Transverse colon (tissue), 4 donors: Measurements from ENCODE around the gene CFAP92. TPM values are rescaled to one million over a fixed set of nuclear protein-coding genes. Genes with fewer than 3 reads are reported as not detected.

Experiments used
- DNase-seq: peaks from one replicate; pipeline ENCODE4 v3.0.0-alpha.2; 2019
- H3K27ac ChIP-seq, 4 donors: fragments of 200-600 bp; sonication (generic); 2 replicates each; pipeline ENCODE4 v1.5.1; 2016 to 2018; ENCODE audit warnings: inconsistent platforms in 4 of 4
- H3K27me3 ChIP-seq: fragments of 200-600 bp; sonication (generic); 2 replicates; pipeline ENCODE4 v1.5.1; 2017; ENCODE audit warnings: inconsistent platforms
- H3K36me3 ChIP-seq, 4 donors: fragments of 200-600 bp; sonication (generic); 2 replicates each; pipeline ENCODE4 v1.5.1; 2017 to 2019; ENCODE audit warnings: inconsistent platforms in 4 of 4
- H3K4me1 ChIP-seq, 4 donors: fragments of 200-600 bp; sonication (generic); 2 replicates each; pipeline ENCODE4 v1.5.1; 2017 to 2020; ENCODE audit warnings: inconsistent platforms in 4 of 4
- H3K4me3 ChIP-seq, 4 donors: fragments of 200-600 bp; sonication (generic); 1 replicate in 1 of 4; 2 replicates in 3 of 4; pipeline versions ENCODE4 v1.5.1 to v1.6.1; 2017 to 2019; ENCODE audit warnings: inconsistent platforms in 4 of 4
- H3K9me3 ChIP-seq, 2 donors: fragments of 200-600 bp; sonication (generic); 2 replicates each; pipeline ENCODE4 v1.5.1; 2017 to 2019; ENCODE audit warnings: inconsistent platforms in 2 of 2
- CTCF ChIP-seq, 5 experiments: fragments of 200-600 bp in 3 of 5; fragments of 450-650 bp in 2 of 5; sonication (generic) in 3 of 5; IDR thresholded peaks; 1 replicate in 2 of 5; 2 replicates in 3 of 5; pipeline ENCODE4 v1.5.1; 2016 to 2017; ENCODE audit warnings: antibody characterized with exemption in 5 of 5, inconsistent platforms in 3 of 5, mild to moderate bottlenecking in 2 of 5, moderate library complexity in 1 of 5
- EP300 ChIP-seq: sonication (generic); formaldehyde crosslinking; IDR thresholded peaks from one replicate; pipeline ENCODE4 v1.6.1; 2017; ENCODE audit warnings: antibody characterized with exemption, low read depth
- POLR2A ChIP-seq: fragments of 450-650 bp; IDR thresholded peaks from one replicate; pipeline ENCODE4 v1.6.1; 2016; ENCODE audit warnings: antibody characterized with exemption, mild to moderate bottlenecking, moderate library complexity
- POLR2AphosphoS5 ChIP-seq, 3 donors: sonication (generic); formaldehyde crosslinking; IDR thresholded peaks; one replicate each; pipeline ENCODE4 v1.6.1; 2016; ENCODE audit warnings: antibody characterized with exemption in 3 of 3
- WGBS, 2 donors: methylation state at CpG; one replicate each; pipeline ENCODE4 v1.1.5; 2018; ENCODE audit warnings: low coverage in 1 of 2; 5-methylcytosine and 5-hydroxymethylcytosine counted together
- in situ Hi-C, 4 donors: fragments of 200-750 bp; cut with MboI; loops; one replicate each; pipeline versions ENCODE4 v1.15.0 to v1.15.1; 2017; ENCODE audit warnings: low sequenced_read_pairs in 3 of 4, low pct_ligation_motif_present in 1 of 4, low pct_unique_long_range_greater_than_20kb in 1 of 4
- intact Hi-C: fragments of 100-400 bp; cut with DNase I; formaldehyde crosslinking; loops from one replicate; pipeline ENCODE4 v1.15.1; 2023; ENCODE audit warnings: low total_unique reads
- total RNA-seq, 4 donors: library from RNA; depleted of rRNA; stranded (reverse); fragments of >200 nt; gene quantifications; one replicate each; pipeline ENCODE4 v1.1.0, GENCODE V29; 2016

CFAP92 gene
- total RNA-seq, 4 donors from 2014 or later = 0.95 to 1.2 TPM; not detected in 2

DNA sequence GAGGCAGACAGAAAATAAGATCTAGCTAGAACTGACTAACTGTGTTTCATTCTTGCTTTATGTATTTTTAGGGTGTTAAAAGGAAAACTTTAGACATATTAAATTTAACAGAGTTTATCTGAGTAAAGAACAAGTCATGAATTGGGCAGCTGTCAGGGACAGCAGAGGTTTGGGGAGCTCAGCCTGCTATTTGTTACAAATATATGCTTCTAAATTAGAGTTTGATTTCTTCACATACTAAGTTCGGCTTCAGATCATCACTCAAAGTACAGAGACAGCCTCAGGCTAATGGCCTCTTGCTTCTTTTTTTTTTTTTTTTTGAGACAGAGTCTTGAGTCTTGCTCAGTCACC lies 29.1 kb upstream of the CFAP92 start:
- H3K9me3 ChIP-seq = no peaks in the 10 kb centered on the region
- no peak for TF ChIP-seq POLR2AphosphoS5 (IDR thresholded peaks at IDR 0.05)
- TF ChIP-seq POLR2A = no peak
- no peak for TF ChIP-seq EP300
- TF ChIP-seq CTCF (IDR thresholded peaks at IDR 0.05) = no peak
- H3K36me3 ChIP-seq = no peaks in the 10 kb centered on the region
- no peak overlapping the region for H3K4me3 ChIP-seq
- in situ Hi-C loops = no loop called here
- 62 to 67% methylated on average over 1 of the region's 1 CpG for WGBS, 2 donors
- H3K4me1 ChIP-seq = peaks cover 0 to 18% (median 14%) of the 10 kb centered on the region in 4 donors
- intact Hi-C loops = no loop called here
- no peaks in the 10 kb centered on the region for H3K27me3 ChIP-seq
- DNase-seq = no peak
- H3K27ac ChIP-seq = peak overlapping the region; percentile 51 to 71 (median 64)

GRCh38 chr3:129022114-129023007 lies 28.5 kb upstream of the CFAP92 start:
- Histone ChIP-seq H3K4me3 (no peak overlapping the region), H3K9me3 (no peaks in the 10 kb centered on the region), H3K27me3 (no peaks in the 10 kb centered on the region), H3K27ac (peak overlapping the region; percentile 51 to 71 (median 64)), H3K36me3 (no peaks in the 10 kb centered on the region), H3K4me1 (peaks cover 3 to 19% (median 18%) of the 10 kb centered on the region in 4 donors)
- intact Hi-C loops = no loop called here
- in situ Hi-C loops = no loop called here
- peak; percentile 67 for DNase-seq
- no peak for TF ChIP-seq POLR2A
- no peak for TF ChIP-seq EP300
- peak; percentile 87 to 95 (median 93) for TF ChIP-seq POLR2AphosphoS5 (IDR thresholded peaks at IDR 0.05)
- no peak for TF ChIP-seq CTCF (IDR thresholded peaks at IDR 0.05)
- 67% methylated on average over 14 of the region's 15 CpGs; no CpG with 5 or more reads in 1 of the 2 donors for WGBS, 2 donors

DNA sequence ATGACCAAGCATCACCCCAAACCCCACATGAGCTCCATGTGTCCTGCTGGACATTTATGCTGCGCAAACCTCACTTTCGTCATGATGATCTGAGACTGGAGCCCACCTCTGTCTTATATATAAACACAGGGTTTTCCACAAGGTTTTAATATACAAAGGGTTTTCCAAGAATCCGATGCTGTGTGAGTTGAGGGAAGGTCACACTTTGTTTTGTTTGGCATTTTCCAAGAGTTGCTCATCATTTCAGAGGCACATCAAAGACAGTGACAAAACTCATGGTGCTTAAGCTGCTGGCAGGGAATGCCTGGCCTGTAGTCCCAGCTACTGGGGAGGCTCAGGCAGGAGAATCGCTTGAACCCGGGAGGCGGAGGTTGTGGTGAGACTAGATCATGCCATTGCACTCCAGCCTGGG lies 27.3 kb upstream of the CFAP92 start:
- WGBS, 2 donors = 80% methylated on average over 6 of the region's 6 CpGs; no CpG with 5 or more reads in 1 of the 2 donors
- DNase-seq = no peak
- Histone ChIP-seq H3K27me3 (no peaks in the 10 kb centered on the region), H3K36me3 (no peaks in the 10 kb centered on the region), H3K9me3 (no peaks in the 10 kb centered on the region), H3K4me1 (peaks cover 7 to 21% (median 19%) of the 10 kb centered on the region in 4 donors), H3K4me3 (no peak overlapping the region), H3K27ac (peak overlapping the region; percentile 50 to 71 (median 60))
- in situ Hi-C loops (no loop called here), intact Hi-C loops (no loop called here)
- no peak for TF ChIP-seq CTCF (IDR thresholded peaks at IDR 0.05)
- no peak for TF ChIP-seq EP300
- TF ChIP-seq POLR2A = no peak
- peak in 2 of 3 donors; percentile 29 to 52 for TF ChIP-seq POLR2AphosphoS5 (IDR thresholded peaks at IDR 0.05)

DNA sequence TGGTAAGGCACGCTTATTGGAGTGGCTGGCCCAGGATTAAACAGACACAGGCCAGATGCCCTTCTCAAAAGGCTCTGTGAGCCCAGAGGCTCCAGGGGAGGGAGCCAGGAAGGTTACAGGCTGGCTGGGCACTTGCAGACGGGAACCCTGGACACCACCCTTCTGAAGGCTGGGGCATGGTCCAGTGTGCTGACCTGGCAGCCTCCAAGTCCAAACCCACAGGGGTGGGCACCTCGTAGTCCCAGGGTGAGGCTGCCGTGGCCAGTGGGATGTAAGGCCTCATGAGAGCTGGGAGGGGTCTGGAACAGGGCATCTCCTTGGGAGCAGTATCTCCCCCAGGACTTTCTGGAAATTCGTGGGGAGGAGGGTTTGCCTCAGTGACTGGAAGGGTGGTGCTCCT lies 26.8 kb upstream of the CFAP92 start:
- Histone ChIP-seq H3K4me3 (no peak overlapping the region), H3K36me3 (no peaks in the 10 kb centered on the region), H3K4me1 (peaks cover 8 to 25% (median 23%) of the 10 kb centered on the region in 4 donors), H3K27me3 (no peaks in the 10 kb centered on the region), H3K27ac (peak overlapping the region; percentile 44 to 62 (median 50)), H3K9me3 (no peaks in the 10 kb centered on the region)
- 71% methylated on average over 5 of the region's 5 CpGs; no CpG with 5 or more reads in 1 of the 2 donors for WGBS, 2 donors
- in situ Hi-C loops (no loop called here), intact Hi-C loops (no loop called here)
- TF ChIP-seq EP300 (no peak), POLR2A (no peak), CTCF (IDR thresholded peaks at IDR 0.05) (no peak), POLR2AphosphoS5 (IDR thresholded peaks at IDR 0.05) (no peak)
- no peak for DNase-seq
